ENCODE measurements around the gene TMEM178A. TPM values are rescaled to one million over a fixed set of nuclear protein-coding genes. Genes with fewer than 3 reads are reported as not detected.

Gene TMEM178A
- total RNA-seq, 1 experiment from 2014 or later, result 7.5 TPM

DNA sequence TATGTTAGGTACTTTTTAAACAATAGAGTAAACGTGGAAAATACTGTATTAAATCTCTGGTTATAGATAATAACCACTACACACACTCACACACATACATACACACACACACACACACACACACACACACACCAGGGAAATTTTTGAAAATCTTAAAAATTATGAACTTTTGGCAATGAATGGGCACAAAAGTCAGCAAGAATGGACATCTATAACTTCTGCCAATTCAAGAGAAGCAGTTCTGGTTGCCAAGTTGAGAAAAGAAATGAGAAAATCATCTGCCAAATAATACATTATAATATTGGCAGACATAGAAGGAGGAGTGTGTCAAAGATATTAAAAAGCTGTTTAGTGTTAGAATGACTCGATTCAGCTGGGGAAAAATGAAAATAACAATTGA, 42.9 kb upstream of the TMEM178A start:
- WGBS (ENCODE audit: extremely low coverage, insufficient read length, low lambda C conversion rate), result no CpG with 5 or more reads among the region's 2 CpGs
- no peak overlapping the region for H3K27ac ChIP-seq (ENCODE audit: insufficient read length, low read depth, low read length)
- H4K8ac ChIP-seq (replicated peaks; ENCODE audit: insufficient read length, low read depth, low read length), result no peak overlapping the region
- no peaks in the 10 kb centered on the region for H3K79me2 ChIP-seq (ENCODE audit: insufficient read depth, low read length)
- no peaks in the 10 kb centered on the region for H3K23me2 ChIP-seq (ENCODE audit: insufficient read length, low read depth, low read length, poor library complexity, severe bottlenecking)
- H2BK15ac ChIP-seq (ENCODE audit: low read depth, low read length), result no peak overlapping the region
- no peak overlapping the region for H2AFZ ChIP-seq (ENCODE audit: low read length)
- H2BK5ac ChIP-seq (ENCODE audit: insufficient read length, low read length), result no peak overlapping the region
- H3K4me1 ChIP-seq (ENCODE audit: insufficient read depth, low read length), result peaks cover 2% of the 10 kb centered on the region; the same call in 1 of the 2 replicates
- H2BK120ac ChIP-seq (ENCODE audit: low read depth, low read length, poor library complexity, severe bottlenecking), result no peak overlapping the region
- H3K27ac Mint-ChIP-seq, result no peak overlapping the region
- no peak overlapping the region for H3K56ac ChIP-seq (ENCODE audit: insufficient read length, low read depth, low read length)
- no peak overlapping the region for H3K4me3 Mint-ChIP-seq
- peaks cover 12 to 15% of the 10 kb centered on the region in 2 experiments for H3K4me1 Mint-ChIP-seq
- H3T11ph ChIP-seq (ENCODE audit: low read length), result no peak overlapping the region
- H2AK5ac ChIP-seq (ENCODE audit: insufficient read length, low read length), result no peak overlapping the region
- TF ChIP-seq CTCF (conservative IDR thresholded peaks at IDR 0.05), result no peak
- no peak overlapping the region for H2BK20ac ChIP-seq (ENCODE audit: low read depth, low read length, poor library complexity, severe bottlenecking)
- H3K27me3 Mint-ChIP-seq (ENCODE audit: low read depth), result no peaks in the 10 kb centered on the region; the same call in 1 of the 2 replicates
- no peaks in the 10 kb centered on the region for H3K27me3 ChIP-seq (ENCODE audit: insufficient read depth, low read length)
- H3K18ac ChIP-seq (ENCODE audit: insufficient read length, low read depth, low read length), result no peak overlapping the region
- peaks cover 0 to 3% of the 10 kb centered on the region in 2 experiments; a peak in 2 of 5 replicates for H3K9me3 Mint-ChIP-seq
- H3K23ac ChIP-seq (ENCODE audit: insufficient read length, low read depth, low read length), result no peak overlapping the region
- peaks cover 0 to 3% (median 0%) of the 10 kb centered on the region in 3 experiments; a peak in 2 of 7 replicates for H3K36me3 Mint-ChIP-seq (ENCODE audit: insufficient read depth in 1 of 3, low read depth in 3 of 3)
- DNase-seq, result no peak
- H3K4ac ChIP-seq (ENCODE audit: low read depth, low read length), result no peak overlapping the region
- H4K91ac ChIP-seq (ENCODE audit: insufficient read length, low read depth, low read length), result no peak overlapping the region
- no peak overlapping the region for H3K14ac ChIP-seq (ENCODE audit: insufficient read depth, low read length)
- no peak overlapping the region for H3K4me2 ChIP-seq (ENCODE audit: insufficient read depth, insufficient read length, low read length)
- no peaks in the 10 kb centered on the region for H3K79me1 ChIP-seq (ENCODE audit: insufficient read depth, low read depth, low read length, poor library complexity, severe bottlenecking)
- H3K9ac ChIP-seq (ENCODE audit: extremely low read depth, insufficient read length, low read length), result no peak overlapping the region
- H4K5ac ChIP-seq (ENCODE audit: insufficient read length, low read depth, low read length), result no peak overlapping the region
- no peak overlapping the region for H2BK12ac ChIP-seq (ENCODE audit: insufficient read length, low read depth, low read length)
- no peaks in the 10 kb centered on the region for H4K20me1 ChIP-seq (ENCODE audit: control insufficient read depth, insufficient read depth, insufficient read length)
- no peaks in the 10 kb centered on the region for H3K9me3 ChIP-seq (ENCODE audit: control insufficient read depth, low read depth, low read length)

All from H9 (cell line).